HCT116 (cell line): ENCODE data around the gene ADGRE1. TPM values are rescaled to one million over a fixed set of nuclear protein-coding genes. Genes with fewer than 3 reads are reported as not detected.

Experiments
- ATAC-seq: fragments of 200-7000 bp; cut with Tn5 transposase; 2 replicates; pipeline ENCODE4 v1.9.1; 2020; ENCODE audit warnings: mild to moderate bottlenecking, moderate library complexity
- BruUV-seq: library from RNA; stranded (reverse); fragments of 400-500 nt; replicated peaks from 2 replicates; lab custom pipeline; 2021; lab: Mats Ljungman, UMichigan
- CTCF ChIA-PET: fragments of 300-600 bp; sonication (Branson Sonifier 250); formaldehyde crosslinking; loops from one replicate; lab custom pipeline; 2021; ENCODE audit warnings: antibody characterized with exemption; lab: Charles Lee
- POLR2A ChIA-PET: fragments of 300-600, 350-600 bp; sonication (Branson Sonifier 250); formaldehyde crosslinking; loops from one replicate; lab custom pipeline; 2021; ENCODE audit warnings: antibody characterized with exemption; lab: Charles Lee
- RAD21 ChIA-PET, 2 experiments: fragments of 300-600 bp; sonication (Branson Sonifier 250); formaldehyde crosslinking; loops; one replicate each; lab custom pipeline; 2023; ENCODE audit warnings: low total read pairs in 2 of 2; ENCODE audit not compliant: uncharacterized antibody in 2 of 2, unreplicated experiment in 2 of 2, low non-redundant PET in 1 of 2; lab: Charles Lee
- DNase-seq: peaks from one replicate; pipeline ENCODE4 v3.0.0-alpha.2; 2010; ENCODE audit warnings: low read depth, low spot score
- H2AFZ ChIP-seq: fragments of 200-600 bp; shearing (Covaris generic), sonication (generic); 2 replicates; pipeline ENCODE4 v1.6.1; 2017; ENCODE audit warnings: low read depth, mixed run types, mixed read lengths, antibody characterized with exemption, low read length; ENCODE audit not compliant: poor library complexity, severe bottlenecking
- H3K27ac ChIP-seq: 2 replicates; pipeline ENCODE4 v1.5.1; 2012; ENCODE audit warnings: low read depth, low read length
- H3K27me3 ChIP-seq: fragments of 200-600 bp; sonication (generic); 2 replicates; pipeline ENCODE4 v1.6.1; 2016; ENCODE audit warnings: mixed run types, low read length, mixed read lengths; ENCODE audit not compliant: insufficient read depth
- H3K36me3 ChIP-seq, 2 experiments: fragments of 200-500 bp in 1 of 2; fragments of 200-600 bp in 1 of 2; sonication (Bioruptor generic) in 1 of 2; sonication (generic) in 1 of 2; 2 replicates each; pipeline versions ENCODE4 v1.5.1 to v1.6.1; 2014 to 2016; ENCODE audit warnings: low read length in 2 of 2, inconsistent platforms in 1 of 2, mixed read lengths in 1 of 2, mixed run types in 1 of 2; ENCODE audit not compliant: insufficient read depth in 2 of 2, control insufficient read depth in 1 of 2
- H3K4me1 ChIP-seq, 2 experiments: fragments of 200-600 bp in 1 of 2; sonication (generic) in 1 of 2; 2 replicates each; pipeline versions ENCODE4 v1.5.1 to v1.6.1; 2012 to 2017; ENCODE audit warnings: low read length in 2 of 2, inconsistent platforms in 1 of 2, mild to moderate bottlenecking in 1 of 2, mixed read lengths in 1 of 2, mixed run types in 1 of 2, moderate library complexity in 1 of 2; ENCODE audit not compliant: insufficient read depth in 2 of 2, control insufficient read depth in 1 of 2
- H3K4me2 ChIP-seq: fragments of 200-600 bp; sonication (generic); 2 replicates; pipeline ENCODE4 v1.6.1; 2017; ENCODE audit warnings: mixed run types, low read length, mixed read lengths
- H3K4me3 ChIP-seq, 2 experiments: fragments of 200-600 bp in 1 of 2; sonication (generic) in 1 of 2; replicated peaks in 1 of 2; 2 replicates each; pipeline ENCODE4 v1.5.1; 2011 to 2016; ENCODE audit warnings: low read length in 2 of 2, control low read depth in 1 of 2, low read depth in 1 of 2, mild to moderate bottlenecking in 1 of 2, mixed read lengths in 1 of 2, mixed run types in 1 of 2
- H3K79me2 ChIP-seq: fragments of 200-600 bp; sonication (generic); 2 replicates; pipeline ENCODE4 v1.6.1; 2017; ENCODE audit warnings: mild to moderate bottlenecking, mixed run types, low read length, moderate library complexity, mixed read lengths; ENCODE audit not compliant: insufficient read depth
- H3K9ac ChIP-seq: fragments of 200-600 bp; sonication (generic); 2 replicates; pipeline ENCODE4 v1.6.1; 2016; ENCODE audit warnings: low read length, mixed read lengths
- H3K9me2 ChIP-seq: fragments of 200-600 bp; sonication (generic), shearing (Covaris generic); 2 replicates; pipeline ENCODE4 v1.6.1; 2017; ENCODE audit warnings: mixed run types, mild to moderate bottlenecking, moderate library complexity; ENCODE audit not compliant: insufficient read depth
- H3K9me3 ChIP-seq, 2 experiments: fragments of 200-500 bp in 1 of 2; fragments of 200-600 bp in 1 of 2; sonication (Bioruptor generic) in 1 of 2; sonication (generic) in 1 of 2; 2 replicates each; pipeline ENCODE4 v1.6.1; 2014 to 2017; ENCODE audit warnings: low read length in 2 of 2, mixed read lengths in 2 of 2, inconsistent platforms in 1 of 2, low read depth in 1 of 2, mild to moderate bottlenecking in 1 of 2, mixed run types in 1 of 2, moderate library complexity in 1 of 2; ENCODE audit not compliant: control insufficient read depth in 1 of 2, insufficient read depth in 1 of 2
- H4K20me1 ChIP-seq: fragments of 200-600 bp; sonication (generic), shearing (Covaris generic); 2 replicates; pipeline ENCODE4 v1.6.1; 2017; ENCODE audit warnings: mixed run types, mild to moderate bottlenecking, moderate library complexity; ENCODE audit not compliant: insufficient read depth
- CBX3 ChIP-seq: IDR thresholded peaks from 2 replicates; pipeline ENCODE4 v1.6.1; 2012; ENCODE audit warnings: low read depth
- CTCF ChIP-seq, 3 experiments: fragments of 200-600 bp in 1 of 3; sonication (generic) in 1 of 3; IDR thresholded peaks in 2 of 3; conservative IDR thresholded peaks in 1 of 3; 2 replicates each; pipeline ENCODE4 v1.5.1; 2012 to 2017; ENCODE audit warnings: low read depth in 2 of 3, low read length in 2 of 3, antibody characterized with exemption in 1 of 3, borderline replicate concordance in 1 of 3, control low read depth in 1 of 3, mild to moderate bottlenecking in 1 of 3, mixed read lengths in 1 of 3, mixed run types in 1 of 3, moderate library complexity in 1 of 3; ENCODE audit not compliant: insufficient read depth in 1 of 3
- MAX ChIP-seq: IDR thresholded peaks from 2 replicates; pipeline ENCODE4 v1.6.1; 2012
- POLR2A ChIP-seq: IDR thresholded peaks from 2 replicates; pipeline ENCODE4 v1.7.0; 2011; ENCODE audit warnings: borderline replicate concordance; ENCODE audit not compliant: insufficient read depth, insufficient read length; ENCODE audit errors: extremely low read depth
- RAD21 ChIP-seq: IDR thresholded peaks from 2 replicates; pipeline ENCODE4 v1.6.1; 2012; ENCODE audit warnings: low read depth, mild to moderate bottlenecking
- ZBTB33 ChIP-seq: IDR thresholded peaks from 2 replicates; pipeline ENCODE4 v1.6.1; 2011; ENCODE audit warnings: mild to moderate bottlenecking, low read length, moderate library complexity; ENCODE audit not compliant: insufficient replicate concordance; ENCODE audit errors: extremely low read depth
- intact Hi-C: fragments of 100-400 bp; cut with micrococcal nuclease; formaldehyde crosslinking; loops from 2 replicates; pipeline ENCODE4 v1.10.0; 2022
- total RNA-seq: library from RNA; stranded (reverse); gene quantifications from one replicate; pipeline ENCODE4 v1.2.1, GENCODE V29; 2021; ENCODE audit not compliant: unreplicated experiment
- TF ChIP-seq, protein P1 (sequence below): IDR thresholded peaks from 2 replicates; pipeline ENCODE4 v1.6.1; 2012; ENCODE audit warnings: low read depth
- TF ChIP-seq, protein P2 (sequence below): IDR thresholded peaks from 2 replicates; pipeline ENCODE4 v1.6.1; 2012

ADGRE1 gene
- total RNA-seq, 1 experiment from 2014 or later = not detected

- no peak overlapping the region for H3K4me2 ChIP-seq
- intact Hi-C loops = no loop called here
- CTCF ChIA-PET = no interaction called here
- no peak overlapping the region for H2AFZ ChIP-seq
- RAD21 ChIA-PET = no interaction called here
- H3K27ac ChIP-seq = no peak overlapping the region
- ATAC-seq (no peak), DNase-seq (no peak)
- no peaks in the 10 kb centered on the region for H3K9me2 ChIP-seq
- POLR2A ChIA-PET = no interaction called here
- no peaks in the 10 kb centered on the region for H3K36me3 ChIP-seq
- no peaks in the 10 kb centered on the region for H4K20me1 ChIP-seq
- no peaks in the 10 kb centered on the region for H3K79me2 ChIP-seq
- BruUV-seq = no TSS peak
- no peak for TF ChIP-seq CBX3
- no peak for TF ChIP-seq MAX
- TF ChIP-seq, protein P1, sequence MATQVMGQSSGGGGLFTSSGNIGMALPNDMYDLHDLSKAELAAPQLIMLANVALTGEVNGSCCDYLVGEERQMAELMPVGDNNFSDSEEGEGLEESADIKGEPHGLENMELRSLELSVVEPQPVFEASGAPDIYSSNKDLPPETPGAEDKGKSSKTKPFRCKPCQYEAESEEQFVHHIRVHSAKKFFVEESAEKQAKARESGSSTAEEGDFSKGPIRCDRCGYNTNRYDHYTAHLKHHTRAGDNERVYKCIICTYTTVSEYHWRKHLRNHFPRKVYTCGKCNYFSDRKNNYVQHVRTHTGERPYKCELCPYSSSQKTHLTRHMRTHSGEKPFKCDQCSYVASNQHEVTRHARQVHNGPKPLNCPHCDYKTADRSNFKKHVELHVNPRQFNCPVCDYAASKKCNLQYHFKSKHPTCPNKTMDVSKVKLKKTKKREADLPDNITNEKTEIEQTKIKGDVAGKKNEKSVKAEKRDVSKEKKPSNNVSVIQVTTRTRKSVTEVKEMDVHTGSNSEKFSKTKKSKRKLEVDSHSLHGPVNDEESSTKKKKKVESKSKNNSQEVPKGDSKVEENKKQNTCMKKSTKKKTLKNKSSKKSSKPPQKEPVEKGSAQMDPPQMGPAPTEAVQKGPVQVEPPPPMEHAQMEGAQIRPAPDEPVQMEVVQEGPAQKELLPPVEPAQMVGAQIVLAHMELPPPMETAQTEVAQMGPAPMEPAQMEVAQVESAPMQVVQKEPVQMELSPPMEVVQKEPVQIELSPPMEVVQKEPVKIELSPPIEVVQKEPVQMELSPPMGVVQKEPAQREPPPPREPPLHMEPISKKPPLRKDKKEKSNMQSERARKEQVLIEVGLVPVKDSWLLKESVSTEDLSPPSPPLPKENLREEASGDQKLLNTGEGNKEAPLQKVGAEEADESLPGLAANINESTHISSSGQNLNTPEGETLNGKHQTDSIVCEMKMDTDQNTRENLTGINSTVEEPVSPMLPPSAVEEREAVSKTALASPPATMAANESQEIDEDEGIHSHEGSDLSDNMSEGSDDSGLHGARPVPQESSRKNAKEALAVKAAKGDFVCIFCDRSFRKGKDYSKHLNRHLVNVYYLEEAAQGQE = no peak
- TF ChIP-seq, protein P2, sequence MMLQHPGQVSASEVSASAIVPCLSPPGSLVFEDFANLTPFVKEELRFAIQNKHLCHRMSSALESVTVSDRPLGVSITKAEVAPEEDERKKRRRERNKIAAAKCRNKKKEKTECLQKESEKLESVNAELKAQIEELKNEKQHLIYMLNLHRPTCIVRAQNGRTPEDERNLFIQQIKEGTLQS = no peak
- TF ChIP-seq, all 23 proteins: peak for 0
- Histone ChIP-seq H3K27me3 (no peaks in the 10 kb centered on the region), H3K9me3 (no peaks in the 10 kb centered on the region), H3K4me1 (no peaks in the 10 kb centered on the region), H3K9ac (no peak overlapping the region), H3K4me3 (no peak overlapping the region)
These were observed 13.5 kb upstream of the ADGRE1 start for GRCh38 chr19:6873708-6874431.

GRCh38 chr19:6875218-6875617, 12.2 kb upstream of the ADGRE1 start:
- H3K79me2 ChIP-seq = no peaks in the 10 kb centered on the region
- no peak for ATAC-seq
- no peak overlapping the region for H3K4me3 ChIP-seq
- H4K20me1 ChIP-seq = no peaks in the 10 kb centered on the region
- no peak overlapping the region for H3K4me2 ChIP-seq
- ChIA-PET RAD21 (no interaction called here), POLR2A (no interaction called here), CTCF (no interaction called here)
- no peak for DNase-seq
- H3K9me3 ChIP-seq = no peaks in the 10 kb centered on the region; a peak in 1 of 4 replicates
- no peaks in the 10 kb centered on the region for H3K9me2 ChIP-seq
- H2AFZ ChIP-seq = no peak overlapping the region
- intact Hi-C loops = no loop called here
- no peaks in the 10 kb centered on the region for H3K36me3 ChIP-seq
- no peaks in the 10 kb centered on the region for H3K4me1 ChIP-seq
- no peak overlapping the region for H3K27ac ChIP-seq
- no TSS peak for BruUV-seq
- H3K9ac ChIP-seq = no peak overlapping the region
- TF ChIP-seq, protein P2 = no peak
- TF ChIP-seq POLR2A = no peak
- no peak for TF ChIP-seq RAD21
- TF ChIP-seq CTCF (IDR thresholded peaks at IDR 0.05 in 2 of 3, conservative IDR thresholded peaks at IDR 0.05 in 1 of 3; ENCODE audit: borderline replicate concordance in 1 of 3, insufficient read depth in 1 of 3, low read depth in 2 of 3, low read length in 2 of 3) = no peak
- no peak for TF ChIP-seq ZBTB33
- no peaks in the 10 kb centered on the region for H3K27me3 ChIP-seq
